Effector memory CD4-positive, alpha-beta T cell (primary cell): Measurements from ENCODE around the gene TAX1BP1.

ENCODE experiments used
- DNase-seq, 3 donors: peaks; one replicate each; pipeline ENCODE4 v3.0.0-alpha.2; 2020
- H3K27ac ChIP-seq: 2 replicates; pipeline ENCODE4 v1.7.0; 2013; ENCODE audit warnings: mild to moderate bottlenecking, low read length, moderate library complexity; ENCODE audit not compliant: insufficient read depth, poor library complexity, severe bottlenecking
- H3K27me3 ChIP-seq: replicated peaks from 2 replicates; pipeline ENCODE4 v1.7.0; 2013; ENCODE audit warnings: mild to moderate bottlenecking, low read length; ENCODE audit not compliant: insufficient read depth, control insufficient read depth, poor library complexity, severe bottlenecking
- H3K36me3 ChIP-seq: 2 replicates; pipeline ENCODE4 v1.7.0; 2013; ENCODE audit warnings: mild to moderate bottlenecking, low read length, moderate library complexity; ENCODE audit not compliant: control insufficient read depth, insufficient read depth
- H3K4me1 ChIP-seq: 2 replicates; pipeline ENCODE4 v1.7.0; 2013; ENCODE audit warnings: low read length, mild to moderate bottlenecking; ENCODE audit not compliant: control insufficient read depth, insufficient read depth, poor library complexity, severe bottlenecking
- H3K4me3 ChIP-seq: 2 replicates; pipeline ENCODE4 v1.7.0; 2013; ENCODE audit warnings: low read length, low read depth, mild to moderate bottlenecking; ENCODE audit not compliant: insufficient read depth, poor library complexity, severe bottlenecking
- H3K9me3 ChIP-seq: 2 replicates; pipeline ENCODE4 v1.7.0; 2013; ENCODE audit warnings: mild to moderate bottlenecking, low read length, moderate library complexity; ENCODE audit not compliant: control insufficient read depth

Gene TAX1BP1

DNA sequence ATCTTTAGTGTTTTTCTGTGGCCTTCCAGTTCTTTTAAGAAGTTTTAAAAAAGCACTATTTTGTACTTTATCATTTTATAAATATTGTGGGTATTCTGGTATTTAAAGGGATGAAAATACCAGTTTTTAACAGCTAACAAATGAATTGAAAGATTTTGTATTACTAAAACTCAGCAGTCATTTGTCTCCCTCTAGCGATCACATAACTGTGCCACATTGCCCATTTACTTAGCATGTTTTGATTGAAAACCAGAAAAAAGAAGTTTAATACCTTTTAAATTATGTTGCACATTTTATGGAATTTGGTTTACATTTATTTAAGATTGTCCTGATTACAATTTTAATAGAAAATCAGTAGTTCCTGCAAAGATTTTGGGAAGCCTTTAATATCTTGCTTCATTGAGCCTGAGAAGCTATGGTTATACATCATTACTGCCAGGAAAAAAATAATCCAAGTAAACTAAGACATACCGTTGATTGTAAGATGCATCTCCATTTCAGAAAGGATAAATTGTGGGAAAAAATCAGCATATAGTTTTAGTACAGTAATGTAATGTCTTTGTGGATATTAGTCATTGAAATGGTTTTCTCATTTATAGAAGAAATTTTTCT, 34.9 kb downstream of the TAX1BP1 start:
- no peak overlapping the region for H3K27ac ChIP-seq
- no peak overlapping the region for H3K4me3 ChIP-seq
- DNase-seq = no peak
- H3K9me3 ChIP-seq = no peaks in the 10 kb centered on the region
- peaks cover 19% of the 10 kb centered on the region for H3K36me3 ChIP-seq
- H3K4me1 ChIP-seq = no peaks in the 10 kb centered on the region
- no peaks in the 10 kb centered on the region for H3K27me3 ChIP-seq

DNA sequence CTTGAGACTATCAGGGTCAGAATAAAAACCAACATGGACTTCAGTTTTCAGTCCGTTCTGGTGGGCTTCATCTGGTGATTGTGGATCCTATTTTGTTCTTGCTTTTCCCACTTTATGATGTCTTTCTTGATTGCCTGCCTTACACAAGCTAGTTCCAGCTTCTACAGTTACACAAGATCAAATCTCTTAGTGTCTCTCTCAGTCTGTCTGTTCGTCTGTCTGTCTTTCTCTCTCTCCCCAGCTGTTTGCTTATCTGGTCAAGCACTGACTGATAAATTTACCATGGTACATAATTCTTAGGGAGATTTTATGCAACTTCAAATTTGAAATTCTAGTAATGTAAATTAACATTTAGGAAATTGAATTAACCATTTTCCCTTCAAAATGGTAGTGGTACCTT, 35.8 kb downstream of the TAX1BP1 start:
- Histone ChIP-seq H3K9me3 (no peaks in the 10 kb centered on the region), H3K27ac (no peak overlapping the region)

DNA sequence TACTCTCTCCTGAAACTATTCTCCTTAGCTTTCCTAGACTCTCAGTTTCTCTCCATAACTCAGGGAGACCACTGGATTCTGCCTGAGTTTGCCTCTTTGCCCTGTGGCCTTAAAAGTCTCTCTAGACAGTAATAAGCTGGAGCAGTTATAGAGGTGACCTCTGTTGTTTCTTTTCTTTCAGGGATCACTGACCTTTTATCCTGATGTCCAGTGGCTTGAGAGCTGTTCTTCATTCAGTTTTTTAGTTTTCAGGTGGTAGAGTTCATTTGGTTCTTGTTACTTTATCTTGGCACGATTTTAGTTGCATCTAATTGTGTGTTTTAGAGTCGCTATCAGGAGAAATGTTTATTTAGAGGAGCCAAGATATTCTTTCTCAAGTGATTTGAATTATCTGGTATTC, 37.7 kb downstream of the TAX1BP1 start:
- DNase-seq = no peak
- Histone ChIP-seq H3K4me1 (no peaks in the 10 kb centered on the region), H3K9me3 (no peaks in the 10 kb centered on the region)

More for the DNA sequence above, 35.8 kb downstream of the TAX1BP1 start:
- Histone ChIP-seq H3K27me3 (no peaks in the 10 kb centered on the region), H3K36me3 (peaks cover 14% of the 10 kb centered on the region), H3K4me1 (no peaks in the 10 kb centered on the region), H3K4me3 (no peak overlapping the region)
- DNase-seq = no peak

DNA sequence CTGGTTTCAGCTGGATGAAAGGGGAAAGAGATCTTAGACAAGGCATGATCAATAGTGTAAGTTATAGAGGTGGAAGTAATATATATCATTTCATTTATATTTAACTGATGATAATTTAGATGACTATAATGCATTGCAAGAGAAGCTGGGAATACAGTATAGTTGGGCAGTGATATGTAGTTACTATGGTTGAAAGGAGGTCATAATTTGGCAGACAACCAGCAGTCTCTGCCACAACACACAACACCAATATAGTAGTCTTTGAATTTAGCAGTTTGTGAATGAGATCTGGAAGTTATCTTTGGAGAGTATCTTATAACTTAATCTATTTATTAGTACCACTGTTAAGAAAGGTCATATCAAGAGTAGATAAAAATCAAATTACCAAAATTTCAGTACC, 39.9 kb downstream of the TAX1BP1 start:
- Histone ChIP-seq H3K36me3 (peaks cover 6% of the 10 kb centered on the region), H3K4me1 (no peaks in the 10 kb centered on the region)
- no peak for DNase-seq

More for the DNA sequence above, 37.7 kb downstream of the TAX1BP1 start:
- Histone ChIP-seq H3K4me3 (no peak overlapping the region), H3K36me3 (peaks cover 6% of the 10 kb centered on the region), H3K27me3 (no peaks in the 10 kb centered on the region), H3K27ac (no peak overlapping the region)

DNA sequence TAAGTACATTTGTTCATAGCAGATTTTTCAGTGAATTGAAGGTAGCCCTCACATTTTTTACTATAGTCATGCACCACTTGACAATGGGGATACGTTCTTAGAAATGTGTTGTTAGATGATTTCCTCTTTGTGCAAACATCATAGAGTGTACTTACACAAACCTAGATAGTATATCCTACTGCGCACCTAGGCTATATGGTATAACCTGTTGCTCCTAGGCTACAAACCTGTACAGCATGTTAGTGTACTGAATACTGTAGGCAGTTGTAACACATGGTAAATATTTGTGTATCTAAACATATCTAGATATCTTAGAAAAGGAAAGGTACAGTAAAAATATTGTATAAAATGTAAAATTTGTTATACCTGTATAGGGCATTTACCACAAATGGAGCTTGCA, 41.2 kb downstream of the TAX1BP1 start:
- H3K27ac ChIP-seq = no peak overlapping the region
- H3K36me3 ChIP-seq = peaks cover 19% of the 10 kb centered on the region
- no peak overlapping the region for H3K4me3 ChIP-seq
- H3K9me3 ChIP-seq = no peaks in the 10 kb centered on the region
- DNase-seq = no peak
- no peaks in the 10 kb centered on the region for H3K27me3 ChIP-seq
- no peaks in the 10 kb centered on the region for H3K4me1 ChIP-seq

More for the DNA sequence above, 39.9 kb downstream of the TAX1BP1 start:
- Histone ChIP-seq H3K27me3 (no peaks in the 10 kb centered on the region), H3K27ac (no peak overlapping the region), H3K4me3 (no peak overlapping the region), H3K9me3 (no peaks in the 10 kb centered on the region)

DNA sequence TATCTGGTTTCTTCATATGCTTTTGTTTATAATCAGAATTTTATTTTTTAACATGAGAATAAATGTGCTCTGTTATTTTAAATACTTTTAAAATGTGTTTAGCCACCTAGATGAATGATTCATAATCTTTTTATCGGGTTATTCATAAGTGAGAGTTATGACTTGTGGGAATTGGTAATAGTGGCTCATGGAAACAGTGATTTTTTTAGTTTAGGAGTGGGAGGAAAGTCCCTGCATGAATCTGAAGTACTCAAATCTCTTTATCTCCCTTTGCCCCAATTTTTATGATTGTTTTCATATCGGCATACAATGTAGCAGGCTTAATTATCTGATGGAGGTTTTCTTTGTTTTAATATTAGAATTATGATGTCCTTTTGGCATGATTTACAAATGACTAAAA, 42.9 kb downstream of the TAX1BP1 start:
- Histone ChIP-seq H3K27ac (no peak overlapping the region), H3K4me3 (no peak overlapping the region), H3K9me3 (no peaks in the 10 kb centered on the region), H3K4me1 (no peaks in the 10 kb centered on the region), H3K27me3 (no peaks in the 10 kb centered on the region), H3K36me3 (peaks cover 27% of the 10 kb centered on the region)
- no peak for DNase-seq

DNA sequence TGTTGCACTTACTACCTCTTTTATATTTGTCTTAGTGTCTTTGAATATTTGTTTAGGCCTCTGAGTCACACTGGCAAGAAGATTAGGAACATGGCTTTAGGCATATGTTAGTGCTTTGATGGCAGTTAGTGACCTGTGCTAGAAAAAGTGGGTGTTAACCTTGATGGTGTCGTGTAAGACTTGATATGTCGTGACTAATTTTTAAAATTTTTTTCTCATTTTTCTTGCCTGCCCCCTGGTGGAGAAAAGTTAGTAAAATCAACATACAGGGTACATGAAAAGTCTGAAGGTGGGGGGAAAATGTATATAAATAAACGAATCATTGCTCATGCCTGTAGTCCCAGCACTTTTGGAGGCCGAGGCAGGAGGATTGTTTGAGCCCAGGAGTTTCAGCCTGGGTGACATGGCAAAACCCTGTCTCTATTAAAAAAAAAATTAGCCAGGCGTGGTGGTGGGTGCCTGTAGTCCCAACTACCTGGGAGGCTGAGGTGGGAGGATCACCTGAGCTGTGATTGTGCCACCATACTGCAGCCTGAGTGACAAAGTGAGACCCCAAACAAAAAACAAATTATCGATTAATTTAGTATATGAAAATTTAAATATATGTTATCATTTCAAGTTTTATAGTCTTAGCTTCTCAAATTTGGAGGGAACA, 44.6 kb downstream of the TAX1BP1 start:
- H3K36me3 ChIP-seq = peaks cover 37% of the 10 kb centered on the region
- no peak overlapping the region for H3K4me3 ChIP-seq
- no peaks in the 10 kb centered on the region for H3K9me3 ChIP-seq
- H3K27me3 ChIP-seq = no peaks in the 10 kb centered on the region
- H3K4me1 ChIP-seq = no peaks in the 10 kb centered on the region
- no peak overlapping the region for H3K27ac ChIP-seq
- DNase-seq = no peak

DNA sequence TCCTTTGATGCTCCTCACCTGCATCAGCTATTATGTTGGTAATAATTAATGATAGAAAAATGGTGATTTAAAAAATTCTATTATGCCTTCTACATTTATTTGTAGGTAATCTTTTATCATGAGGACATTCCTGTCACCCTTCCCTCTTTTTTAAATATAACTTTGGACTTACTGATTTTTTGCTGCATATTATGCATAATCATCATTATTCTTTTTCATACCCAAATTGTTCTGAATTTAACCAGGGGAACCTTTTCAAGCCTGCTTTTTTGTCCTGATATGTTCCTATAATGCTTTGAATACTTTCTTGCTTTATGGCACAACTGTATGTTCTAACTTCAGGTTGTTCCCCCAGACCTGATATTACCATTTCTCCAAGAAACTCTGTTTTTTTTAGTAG, 48.5 kb downstream of the TAX1BP1 start:
- Histone ChIP-seq H3K4me3 (no peak overlapping the region), H3K9me3 (no peaks in the 10 kb centered on the region), H3K4me1 (no peaks in the 10 kb centered on the region), H3K27ac (no peak overlapping the region), H3K36me3 (peaks cover 56% of the 10 kb centered on the region), H3K27me3 (no peaks in the 10 kb centered on the region)
- no peak for DNase-seq

DNA sequence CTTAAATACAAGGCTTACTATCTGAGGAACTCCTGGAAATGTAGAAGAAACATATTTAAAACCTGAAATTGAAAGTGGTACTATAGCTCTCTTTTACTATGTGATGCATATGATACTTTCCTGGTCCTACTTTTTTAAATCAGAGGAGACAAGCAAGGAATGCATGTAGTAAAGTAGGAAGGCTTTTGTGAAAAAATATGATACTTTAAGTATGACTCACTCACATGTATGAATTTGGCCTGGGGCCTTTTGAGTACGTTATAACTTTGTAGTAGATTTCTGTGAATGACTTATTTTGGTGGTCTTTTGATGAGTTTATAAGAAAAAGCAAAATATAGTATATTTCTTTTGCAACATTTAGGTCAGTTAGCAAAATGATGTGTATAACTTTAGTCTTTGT, 53.8 kb downstream of the TAX1BP1 start:
- Histone ChIP-seq H3K4me3 (no peak overlapping the region), H3K36me3 (peaks cover 42% of the 10 kb centered on the region), H3K4me1 (no peaks in the 10 kb centered on the region), H3K27ac (no peak overlapping the region), H3K9me3 (no peaks in the 10 kb centered on the region), H3K27me3 (no peaks in the 10 kb centered on the region)
- DNase-seq = no peak

DNA sequence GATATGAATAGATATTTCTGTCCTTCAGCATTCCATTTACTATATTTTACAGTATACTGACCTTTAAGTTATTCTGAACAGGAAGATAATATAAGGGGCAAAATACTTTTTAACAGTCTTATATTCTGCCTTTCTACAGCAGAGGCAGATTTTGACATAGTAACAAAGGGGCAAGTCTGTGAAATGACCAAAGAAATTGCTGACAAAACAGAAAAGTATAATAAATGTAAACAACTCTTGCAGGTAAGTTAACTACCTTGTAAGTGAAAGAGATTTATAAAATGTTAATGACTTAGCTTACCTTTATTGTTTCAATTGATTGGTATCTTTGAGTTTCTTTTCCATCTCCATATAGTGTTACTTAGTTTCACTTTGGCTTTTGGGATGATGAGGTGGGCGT, 56.0 kb downstream of the TAX1BP1 start:
- H3K27me3 ChIP-seq = no peaks in the 10 kb centered on the region
- H3K36me3 ChIP-seq = peaks cover 40% of the 10 kb centered on the region
- no peak overlapping the region for H3K4me3 ChIP-seq

More for the DNA sequence above, 56.0 kb downstream of the TAX1BP1 start:
- no peak for DNase-seq
- no peaks in the 10 kb centered on the region for H3K9me3 ChIP-seq
- no peaks in the 10 kb centered on the region for H3K4me1 ChIP-seq
- H3K27ac ChIP-seq = no peak overlapping the region
